SK-N-SH treated with all-trans-retinoic acid at 6 μM for 48 hours (cell line): Measurements from ENCODE around the gene EDN1.

Experiments
- ATAC-seq: fragments of 200-7000 bp; cut with Tn5 transposase; 3 replicates; pipeline ENCODE4 v1.9.1; 2020; ENCODE audit warnings: mild to moderate bottlenecking, moderate library complexity
- ARNTL ChIP-seq: fragments of 450-650 bp; formaldehyde crosslinking; IDR thresholded peaks from 2 replicates; pipeline ENCODE4 v1.5.0; 2020; ENCODE audit warnings: low read depth, mild to moderate bottlenecking, moderate library complexity, borderline replicate concordance
- BACH2 ChIP-seq: fragments of 250-450 bp; sonication (Bioruptor Pico); IDR thresholded peaks from 2 replicates; pipeline ENCODE4 v1.9.0; 2021; ENCODE audit warnings: mild to moderate bottlenecking, borderline replicate concordance
- CSRNP3 ChIP-seq: fragments of 250-450 bp; sonication (Bioruptor Pico); IDR thresholded peaks from 2 replicates; pipeline ENCODE4 v1.5.1; 2021; ENCODE audit warnings: mild to moderate bottlenecking, moderate library complexity
- GLIS3 ChIP-seq: fragments of 250-450 bp; sonication (Bioruptor Pico); IDR thresholded peaks from 2 replicates; pipeline ENCODE4 v1.5.0; 2020; ENCODE audit warnings: mild to moderate bottlenecking, moderate library complexity
- OSR1 ChIP-seq: fragments of 250-450 bp; sonication (Bioruptor Pico); IDR thresholded peaks from 2 replicates; pipeline ENCODE4 v1.8.0; 2022; ENCODE audit warnings: moderate library complexity, mild to moderate bottlenecking, inconsistent platforms
- POU6F1 ChIP-seq: fragments of 250-450 bp; sonication (Bioruptor Pico); IDR thresholded peaks from 2 replicates; pipeline ENCODE4 v1.8.0; 2021; ENCODE audit warnings: low read depth, mild to moderate bottlenecking, moderate library complexity, borderline replicate concordance
- RARB ChIP-seq: fragments of 250-450 bp; sonication (Bioruptor Pico); IDR thresholded peaks from 2 replicates; pipeline ENCODE4 v1.8.0; 2021; ENCODE audit warnings: mild to moderate bottlenecking, moderate library complexity
- SNAI2 ChIP-seq: fragments of 250-450 bp; sonication (Bioruptor Pico); IDR thresholded peaks from 2 replicates; pipeline ENCODE4 v1.5.0; 2020; ENCODE audit warnings: mild to moderate bottlenecking, moderate library complexity
- TCF4 ChIP-seq: fragments of 250-450 bp; sonication (Bioruptor Pico); IDR thresholded peaks from 2 replicates; pipeline ENCODE4 v1.8.0; 2021; ENCODE audit warnings: mild to moderate bottlenecking, moderate library complexity, borderline replicate concordance
- TOX ChIP-seq: fragments of 250-450 bp; sonication (Bioruptor Pico); IDR thresholded peaks from 2 replicates; pipeline ENCODE4 v1.8.0; 2021; ENCODE audit warnings: mild to moderate bottlenecking, moderate library complexity, borderline replicate concordance
- ZC3H10 ChIP-seq: fragments of 250-450 bp; sonication (Bioruptor Pico); IDR thresholded peaks from 2 replicates; pipeline ENCODE4 v1.5.1; 2021; ENCODE audit warnings: mild to moderate bottlenecking, moderate library complexity
- ZFP3 ChIP-seq: fragments of 250-450 bp; sonication (Bioruptor Pico); IDR thresholded peaks from 2 replicates; pipeline ENCODE4 v1.5.0; 2020; ENCODE audit warnings: mild to moderate bottlenecking, moderate library complexity
- ZFP30 ChIP-seq: fragments of 450-650 bp; formaldehyde crosslinking; IDR thresholded peaks from 2 replicates; pipeline ENCODE4 v1.5.0; 2022; ENCODE audit warnings: mild to moderate bottlenecking, moderate library complexity
- ZNF565 ChIP-seq: fragments of 450-650 bp; formaldehyde crosslinking; conservative IDR thresholded peaks from 2 replicates; pipeline ENCODE4 v1.5.0; 2020; ENCODE audit warnings: low read depth, mild to moderate bottlenecking, moderate library complexity
- ZNF70 ChIP-seq: fragments of 450-650 bp; formaldehyde crosslinking; IDR thresholded peaks from 2 replicates; pipeline ENCODE4 v1.5.0; 2020; ENCODE audit warnings: mild to moderate bottlenecking, moderate library complexity
- ZNF8 ChIP-seq: fragments of 450-650 bp; formaldehyde crosslinking; IDR thresholded peaks from 2 replicates; pipeline ENCODE4 v1.5.0; 2020; ENCODE audit warnings: mild to moderate bottlenecking, moderate library complexity
- TF ChIP-seq, protein P1 (sequence below): fragments of 250-450 bp; sonication (Bioruptor Pico); IDR thresholded peaks from 2 replicates; pipeline ENCODE4 v1.8.0; 2020; ENCODE audit warnings: mild to moderate bottlenecking, moderate library complexity, borderline replicate concordance
- TF ChIP-seq, protein P2 (sequence below): fragments of 250-450 bp; sonication (Bioruptor Pico); IDR thresholded peaks from 2 replicates; pipeline ENCODE4 v1.5.1; 2020; ENCODE audit warnings: low read depth, mild to moderate bottlenecking, moderate library complexity
- TF ChIP-seq, protein P3 (sequence below): fragments of 250-450 bp; sonication (Bioruptor Pico); IDR thresholded peaks from 2 replicates; pipeline ENCODE4 v1.5.0; 2020; ENCODE audit warnings: mild to moderate bottlenecking, moderate library complexity

Gene EDN1

DNA sequence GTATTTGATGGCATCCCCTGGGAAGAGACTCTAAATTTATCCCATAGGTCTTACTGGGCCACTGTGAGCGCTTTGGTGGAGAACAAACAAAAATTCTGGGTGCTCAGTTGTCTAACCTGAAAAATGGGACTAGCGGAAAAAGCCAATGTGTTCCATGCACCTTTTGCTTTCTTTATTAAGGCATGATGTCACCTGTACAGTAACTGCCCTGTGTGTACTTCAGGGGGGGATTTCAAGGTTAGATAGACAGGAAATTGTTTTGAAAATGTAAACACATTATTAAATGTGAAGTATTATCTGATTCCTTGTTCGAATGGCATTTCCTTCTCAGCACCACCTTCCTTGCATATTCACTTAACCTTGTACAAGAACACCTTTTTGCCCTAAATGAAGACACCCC is 1.2 kb upstream of the EDN1 start:
- TF ChIP-seq, protein P1, sequence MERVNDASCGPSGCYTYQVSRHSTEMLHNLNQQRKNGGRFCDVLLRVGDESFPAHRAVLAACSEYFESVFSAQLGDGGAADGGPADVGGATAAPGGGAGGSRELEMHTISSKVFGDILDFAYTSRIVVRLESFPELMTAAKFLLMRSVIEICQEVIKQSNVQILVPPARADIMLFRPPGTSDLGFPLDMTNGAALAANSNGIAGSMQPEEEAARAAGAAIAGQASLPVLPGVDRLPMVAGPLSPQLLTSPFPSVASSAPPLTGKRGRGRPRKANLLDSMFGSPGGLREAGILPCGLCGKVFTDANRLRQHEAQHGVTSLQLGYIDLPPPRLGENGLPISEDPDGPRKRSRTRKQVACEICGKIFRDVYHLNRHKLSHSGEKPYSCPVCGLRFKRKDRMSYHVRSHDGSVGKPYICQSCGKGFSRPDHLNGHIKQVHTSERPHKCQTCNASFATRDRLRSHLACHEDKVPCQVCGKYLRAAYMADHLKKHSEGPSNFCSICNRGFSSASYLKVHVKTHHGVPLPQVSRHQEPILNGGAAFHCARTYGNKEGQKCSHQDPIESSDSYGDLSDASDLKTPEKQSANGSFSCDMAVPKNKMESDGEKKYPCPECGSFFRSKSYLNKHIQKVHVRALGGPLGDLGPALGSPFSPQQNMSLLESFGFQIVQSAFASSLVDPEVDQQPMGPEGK = no peak
- TF ChIP-seq, protein P2, sequence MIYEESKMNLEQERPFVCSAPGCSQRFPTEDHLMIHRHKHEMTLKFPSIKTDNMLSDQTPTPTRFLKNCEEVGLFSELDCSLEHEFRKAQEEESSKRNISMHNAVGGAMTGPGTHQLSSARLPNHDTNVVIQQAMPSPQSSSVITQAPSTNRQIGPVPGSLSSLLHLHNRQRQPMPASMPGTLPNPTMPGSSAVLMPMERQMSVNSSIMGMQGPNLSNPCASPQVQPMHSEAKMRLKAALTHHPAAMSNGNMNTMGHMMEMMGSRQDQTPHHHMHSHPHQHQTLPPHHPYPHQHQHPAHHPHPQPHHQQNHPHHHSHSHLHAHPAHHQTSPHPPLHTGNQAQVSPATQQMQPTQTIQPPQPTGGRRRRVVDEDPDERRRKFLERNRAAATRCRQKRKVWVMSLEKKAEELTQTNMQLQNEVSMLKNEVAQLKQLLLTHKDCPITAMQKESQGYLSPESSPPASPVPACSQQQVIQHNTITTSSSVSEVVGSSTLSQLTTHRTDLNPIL (CRISPR knock-in tag) = no peak
- no peak for TF ChIP-seq TCF4 (CRISPR knock-in tag)
- no peak for TF ChIP-seq ARNTL (CRISPR knock-in tag)
- TF ChIP-seq OSR1 (CRISPR knock-in tag) = no peak
- TF ChIP-seq POU6F1 (CRISPR knock-in tag) = no peak
- no peak for TF ChIP-seq SNAI2 (CRISPR knock-in tag)
- no peak for TF ChIP-seq ZNF8 (CRISPR knock-in tag)
- ATAC-seq = no peak

DNA sequence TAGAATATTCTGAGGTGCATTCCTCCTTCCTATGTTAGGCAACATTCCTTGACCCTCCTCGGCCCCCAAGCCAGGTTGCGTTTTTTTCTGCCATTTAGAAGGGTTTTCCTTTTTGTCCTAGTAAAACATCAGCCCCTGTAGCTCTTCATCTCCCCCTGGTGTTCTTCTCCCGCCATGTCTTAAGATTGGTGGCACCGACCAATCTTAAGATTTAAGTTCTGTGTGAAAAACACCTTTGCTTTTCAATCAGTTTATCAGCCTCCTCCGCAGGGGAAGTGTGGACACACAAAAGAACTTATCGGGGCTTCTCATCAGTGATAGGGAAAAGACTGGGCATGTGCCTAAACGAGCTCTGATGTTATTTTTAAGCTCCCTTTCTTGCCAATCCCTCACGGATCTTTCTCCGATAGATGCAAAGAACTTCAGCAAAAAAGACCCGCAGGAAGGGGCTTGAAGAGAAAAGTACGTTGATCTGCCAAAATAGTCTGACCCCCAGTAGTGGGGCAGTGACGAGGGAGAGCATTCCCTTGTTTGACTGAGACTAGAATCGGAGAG is 719 bp upstream of the EDN1 start:
- peak; percentile 65 for ATAC-seq
- no peak for TF ChIP-seq RARB (CRISPR knock-in tag)
- TF ChIP-seq BACH2 (CRISPR knock-in tag) = no peak
- no peak for TF ChIP-seq ZNF565 (CRISPR knock-in tag)
- no peak for TF ChIP-seq CSRNP3 (CRISPR knock-in tag)
- no peak for TF ChIP-seq GLIS3
- TF ChIP-seq TCF4 (CRISPR knock-in tag) = no peak
- TF ChIP-seq ZFP3 (CRISPR knock-in tag) = no peak
- TF ChIP-seq ZNF70 = no peak
- TF ChIP-seq TOX (CRISPR knock-in tag) = no peak
- no peak for TF ChIP-seq ZFP30 (CRISPR knock-in tag)
- TF ChIP-seq POU6F1 (CRISPR knock-in tag) = no peak
- no peak for TF ChIP-seq OSR1 (CRISPR knock-in tag)

- TF ChIP-seq, protein P3, sequence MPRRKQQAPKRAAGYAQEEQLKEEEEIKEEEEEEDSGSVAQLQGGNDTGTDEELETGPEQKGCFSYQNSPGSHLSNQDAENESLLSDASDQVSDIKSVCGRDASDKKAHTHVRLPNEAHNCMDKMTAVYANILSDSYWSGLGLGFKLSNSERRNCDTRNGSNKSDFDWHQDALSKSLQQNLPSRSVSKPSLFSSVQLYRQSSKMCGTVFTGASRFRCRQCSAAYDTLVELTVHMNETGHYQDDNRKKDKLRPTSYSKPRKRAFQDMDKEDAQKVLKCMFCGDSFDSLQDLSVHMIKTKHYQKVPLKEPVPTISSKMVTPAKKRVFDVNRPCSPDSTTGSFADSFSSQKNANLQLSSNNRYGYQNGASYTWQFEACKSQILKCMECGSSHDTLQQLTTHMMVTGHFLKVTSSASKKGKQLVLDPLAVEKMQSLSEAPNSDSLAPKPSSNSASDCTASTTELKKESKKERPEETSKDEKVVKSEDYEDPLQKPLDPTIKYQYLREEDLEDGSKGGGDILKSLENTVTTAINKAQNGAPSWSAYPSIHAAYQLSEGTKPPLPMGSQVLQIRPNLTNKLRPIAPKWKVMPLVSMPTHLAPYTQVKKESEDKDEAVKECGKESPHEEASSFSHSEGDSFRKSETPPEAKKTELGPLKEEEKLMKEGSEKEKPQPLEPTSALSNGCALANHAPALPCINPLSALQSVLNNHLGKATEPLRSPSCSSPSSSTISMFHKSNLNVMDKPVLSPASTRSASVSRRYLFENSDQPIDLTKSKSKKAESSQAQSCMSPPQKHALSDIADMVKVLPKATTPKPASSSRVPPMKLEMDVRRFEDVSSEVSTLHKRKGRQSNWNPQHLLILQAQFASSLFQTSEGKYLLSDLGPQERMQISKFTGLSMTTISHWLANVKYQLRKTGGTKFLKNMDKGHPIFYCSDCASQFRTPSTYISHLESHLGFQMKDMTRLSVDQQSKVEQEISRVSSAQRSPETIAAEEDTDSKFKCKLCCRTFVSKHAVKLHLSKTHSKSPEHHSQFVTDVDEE (CRISPR knock-in tag) = no peak
- TF ChIP-seq TOX (CRISPR knock-in tag) = no peak
- no peak for TF ChIP-seq ZFP3 (CRISPR knock-in tag)
- TF ChIP-seq ZFP30 (CRISPR knock-in tag) = no peak
- no peak for TF ChIP-seq ZC3H10 (CRISPR knock-in tag)
- no peak for TF ChIP-seq ZNF70
- no peak for TF ChIP-seq BACH2 (CRISPR knock-in tag)
- ATAC-seq = no peak
Observed at GRCh38 chr6:12291071-12291838, 1.1 kb downstream of the EDN1 start.
